AG10803 (cell line): ENCODE measurements around the gene HMBS.
A peak's percentile ranks its signal among the peaks of the same experiment; 100 is the strongest.

ENCODE experiments used
- DNase-seq: peaks from one replicate; pipeline ENCODE4 v3.0.0; 2010; ENCODE audit warnings: low read depth
- H3K4me3 ChIP-seq: 2 replicates; pipeline ENCODE4 v1.5.1; 2011; ENCODE audit warnings: mild to moderate bottlenecking, low read length, control low read depth
- CTCF ChIP-seq: conservative IDR thresholded peaks from 2 replicates; pipeline ENCODE4 v1.5.1; 2011; ENCODE audit warnings: mild to moderate bottlenecking, low read length, control low read depth, inconsistent platforms

Gene HMBS

GRCh38 chr11:119047205-119047604, 37.5 kb upstream of the HMBS start:
- no peak for TF ChIP-seq CTCF
- DNase-seq, result no peak
- H3K4me3 ChIP-seq, result no peak overlapping the region

- TF ChIP-seq CTCF, result no peak
- no peak for DNase-seq
- H3K4me3 ChIP-seq, result no peak overlapping the region
These were observed 36.0 kb upstream of the HMBS start for GRCh38 chr11:119048644-119049043.

DNA sequence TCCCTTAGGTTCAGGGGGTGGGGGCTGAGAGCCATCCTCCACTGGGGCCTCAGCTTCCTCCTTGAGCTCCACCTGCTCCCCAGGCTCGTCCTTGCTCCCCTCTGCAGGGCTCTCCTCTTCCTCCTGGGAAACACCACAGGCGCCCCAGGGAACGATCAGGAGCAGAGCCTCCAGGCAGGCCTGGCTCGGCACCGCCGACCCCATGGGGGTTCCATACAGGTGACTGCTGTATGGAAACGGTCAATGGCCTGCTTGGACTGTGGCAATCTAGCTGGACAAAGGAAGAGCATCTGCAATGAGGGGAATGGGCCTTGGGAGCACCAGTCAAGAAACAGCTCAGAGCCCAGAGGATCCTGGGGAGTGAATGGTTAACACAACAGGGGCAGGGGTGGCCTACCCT, 35.6 kb upstream of the HMBS start:
- no peak for TF ChIP-seq CTCF
- DNase-seq, result no peak
- no peak overlapping the region for H3K4me3 ChIP-seq

GRCh38 chr11:119051440-119052162, 33.1 kb upstream of the HMBS start:
- H3K4me3 ChIP-seq, result no peak overlapping the region
- TF ChIP-seq CTCF, result no peak
- DNase-seq, result no peak

DNA sequence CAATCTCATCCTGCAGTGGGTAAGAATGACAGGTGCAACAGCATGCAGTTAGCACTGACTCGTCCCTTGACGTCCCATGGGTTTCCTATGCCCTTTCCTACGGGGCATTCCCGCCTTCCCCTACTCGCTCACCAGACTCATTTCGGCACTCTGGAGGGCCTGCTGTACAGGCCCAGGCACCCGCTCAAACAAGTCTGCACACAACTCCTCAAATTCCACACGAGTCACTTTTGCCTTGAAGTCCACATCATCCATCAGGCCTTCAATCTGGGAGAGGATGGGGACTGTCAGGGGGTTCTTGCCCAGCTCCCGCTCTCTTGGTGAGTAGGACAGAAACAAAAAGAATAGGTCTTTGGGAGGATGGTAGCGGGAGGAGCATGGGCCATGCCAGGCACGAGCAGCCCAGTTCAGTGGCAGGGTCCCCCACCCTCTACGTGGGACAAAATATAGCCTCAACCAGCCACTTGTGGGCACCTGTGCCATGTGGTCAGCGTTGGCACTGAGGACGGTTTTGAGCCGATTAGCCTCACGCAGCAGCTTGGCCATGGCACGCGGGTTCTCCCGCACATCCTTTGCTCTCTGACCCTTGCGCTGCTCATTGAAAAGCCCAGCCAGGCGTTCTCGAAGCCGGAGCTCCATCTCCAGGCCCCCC, 32.4 kb upstream of the HMBS start:
- no peak overlapping the region for H3K4me3 ChIP-seq
- no peak for DNase-seq
- no peak for TF ChIP-seq CTCF

DNA sequence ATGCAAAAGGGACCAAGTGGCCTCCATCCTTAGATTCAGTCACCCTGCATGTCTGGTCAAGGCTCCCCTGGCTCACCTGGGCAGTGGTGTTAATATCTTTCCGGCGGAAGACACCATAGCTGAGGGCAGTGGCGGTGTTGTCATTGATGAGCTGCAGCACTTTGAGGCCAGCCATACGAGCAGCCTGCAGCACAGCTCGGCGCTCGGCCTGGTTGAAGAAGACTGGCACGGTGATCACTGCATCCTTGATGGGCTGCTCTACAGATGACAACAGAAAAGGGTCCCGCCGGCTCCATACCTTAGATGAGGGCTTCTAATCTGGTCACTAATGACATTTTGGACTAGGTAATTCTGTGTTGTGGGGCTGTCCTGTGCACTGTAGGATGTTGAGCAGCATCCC, 30.3 kb upstream of the HMBS start:
- DNase-seq, result no peak
- no peak overlapping the region for H3K4me3 ChIP-seq
- no peak for TF ChIP-seq CTCF

GRCh38 chr11:119055901-119056300, 28.8 kb upstream of the HMBS start:
- TF ChIP-seq CTCF, result peak; percentile 37
- peak; percentile 42 for DNase-seq
- H3K4me3 ChIP-seq, result peak overlapping the region; percentile 88
